ENCODE results near the gene PTPRA.

DNA sequence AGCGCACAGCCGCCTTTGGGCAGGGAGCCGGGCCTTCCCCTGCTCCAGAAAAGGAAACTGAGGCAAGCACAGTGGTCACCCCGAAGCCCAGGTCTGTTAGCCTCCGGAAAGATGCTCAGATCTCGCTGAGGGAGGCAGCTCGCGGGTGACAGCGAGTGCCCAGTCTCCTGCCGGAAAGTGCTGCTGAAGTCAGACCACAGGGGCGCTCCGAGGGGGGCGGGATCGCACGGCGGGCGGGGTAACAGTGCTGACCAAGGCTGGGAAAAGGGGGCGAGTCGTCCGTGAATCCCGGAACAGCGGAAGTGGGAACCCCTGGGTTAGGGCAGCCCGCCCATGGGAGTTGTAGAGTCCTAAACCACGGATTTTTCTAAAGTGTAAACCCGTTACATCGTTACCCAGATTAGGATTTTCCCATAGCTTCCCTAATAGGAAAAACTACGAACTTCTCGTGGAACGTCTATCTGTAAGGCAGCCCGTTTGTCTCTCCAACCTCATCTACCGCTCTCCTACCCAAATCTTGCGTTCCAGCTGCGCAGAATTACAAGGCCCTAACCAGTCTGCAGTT is 32.2 kb upstream of the PTPRA start:
- TF ChIP-seq CTCF (conservative IDR thresholded peaks at IDR 0.05; ENCODE audit: low read depth, low read length), result no peak
- TF ChIP-seq MXI1 (IDR thresholded peaks at IDR 0.05; ENCODE audit: borderline replicate concordance, low read depth, low read length), result peak; percentile 44; the same call in 1 of the 2 replicates
- no peak for TF ChIP-seq POLR2A (IDR thresholded peaks at IDR 0.05; ENCODE audit: low read depth, low read length)
- TF ChIP-seq FOS (IDR thresholded peaks at IDR 0.05; ENCODE audit: low read depth, low read length), result no peak
- no peak for TF ChIP-seq MAFK (IDR thresholded peaks at IDR 0.05; ENCODE audit: low read depth, low read length)
- no peak for TF ChIP-seq RFX5 (IDR thresholded peaks at IDR 0.05; ENCODE audit: low read depth, low read length)
- no peak for TF ChIP-seq SMC3 (IDR thresholded peaks at IDR 0.05; ENCODE audit: low read depth, low read length)
- TF ChIP-seq CEBPB (IDR thresholded peaks at IDR 0.05; ENCODE audit: low read depth, low read length), result no peak
- TF ChIP-seq, protein P1, sequence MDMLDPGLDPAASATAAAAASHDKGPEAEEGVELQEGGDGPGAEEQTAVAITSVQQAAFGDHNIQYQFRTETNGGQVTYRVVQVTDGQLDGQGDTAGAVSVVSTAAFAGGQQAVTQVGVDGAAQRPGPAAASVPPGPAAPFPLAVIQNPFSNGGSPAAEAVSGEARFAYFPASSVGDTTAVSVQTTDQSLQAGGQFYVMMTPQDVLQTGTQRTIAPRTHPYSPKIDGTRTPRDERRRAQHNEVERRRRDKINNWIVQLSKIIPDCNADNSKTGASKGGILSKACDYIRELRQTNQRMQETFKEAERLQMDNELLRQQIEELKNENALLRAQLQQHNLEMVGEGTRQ (IDR thresholded peaks at IDR 0.05; ENCODE audit: low read depth, low read length), result 0 out of 2 replicates have a peak, but pooled peaks have one; percentile 1

Data from IMR-90 (cell line).